Astrocyte of the cerebellum (primary cell): ENCODE measurements around the gene ARID1B.

Experiments used
- DNase-seq: peaks from one replicate; pipeline ENCODE4 v3.0.0-alpha.2; 2011; ENCODE audit warnings: low read depth
- H3K4me3 ChIP-seq: 2 replicates; pipeline ENCODE4 v1.5.1; 2011; ENCODE audit warnings: mild to moderate bottlenecking, low read depth, low read length, moderate library complexity
- in situ Hi-C: cut with HindIII; loops from 2 replicates; pipeline ENCODE4 v1.10.0; 2017; ENCODE audit warnings: low sequenced_read_pairs
- TF ChIP-seq, protein P1 (sequence below): IDR thresholded peaks from 2 replicates; pipeline ENCODE4 v1.5.1; 2012; ENCODE audit warnings: low read length, low read depth, moderate library complexity, mild to moderate bottlenecking; ENCODE audit errors: missing control alignments

Gene ARID1B

GRCh38 chr6:156760377-156760776 lies 16.8 kb upstream of the ARID1B start:
- H3K4me3 ChIP-seq, result no peak overlapping the region
- DNase-seq, result no peak
- in situ Hi-C loops, result no loop called here
- TF ChIP-seq, protein P1, sequence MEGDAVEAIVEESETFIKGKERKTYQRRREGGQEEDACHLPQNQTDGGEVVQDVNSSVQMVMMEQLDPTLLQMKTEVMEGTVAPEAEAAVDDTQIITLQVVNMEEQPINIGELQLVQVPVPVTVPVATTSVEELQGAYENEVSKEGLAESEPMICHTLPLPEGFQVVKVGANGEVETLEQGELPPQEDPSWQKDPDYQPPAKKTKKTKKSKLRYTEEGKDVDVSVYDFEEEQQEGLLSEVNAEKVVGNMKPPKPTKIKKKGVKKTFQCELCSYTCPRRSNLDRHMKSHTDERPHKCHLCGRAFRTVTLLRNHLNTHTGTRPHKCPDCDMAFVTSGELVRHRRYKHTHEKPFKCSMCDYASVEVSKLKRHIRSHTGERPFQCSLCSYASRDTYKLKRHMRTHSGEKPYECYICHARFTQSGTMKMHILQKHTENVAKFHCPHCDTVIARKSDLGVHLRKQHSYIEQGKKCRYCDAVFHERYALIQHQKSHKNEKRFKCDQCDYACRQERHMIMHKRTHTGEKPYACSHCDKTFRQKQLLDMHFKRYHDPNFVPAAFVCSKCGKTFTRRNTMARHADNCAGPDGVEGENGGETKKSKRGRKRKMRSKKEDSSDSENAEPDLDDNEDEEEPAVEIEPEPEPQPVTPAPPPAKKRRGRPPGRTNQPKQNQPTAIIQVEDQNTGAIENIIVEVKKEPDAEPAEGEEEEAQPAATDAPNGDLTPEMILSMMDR, result no peak

GRCh38 chr6:156762547-156762946 lies 14.6 kb upstream of the ARID1B start:
- no peak for DNase-seq
- in situ Hi-C loops, result no loop called here
- no peak overlapping the region for H3K4me3 ChIP-seq
- TF ChIP-seq, protein P1, result no peak

GRCh38 chr6:156765117-156765516 lies 12.1 kb upstream of the ARID1B start:
- H3K4me3 ChIP-seq, result no peak overlapping the region
- DNase-seq, result no peak
- TF ChIP-seq, protein P1, result no peak
- in situ Hi-C loops, result no loop called here

GRCh38 chr6:156767603-156768467 lies 9.3 kb upstream of the ARID1B start:
- in situ Hi-C loops, result no loop called here
- DNase-seq, result no peak
- TF ChIP-seq, protein P1, result no peak
- no peak overlapping the region for H3K4me3 ChIP-seq

- DNase-seq, result no peak
- in situ Hi-C loops, result no loop called here
- no peak overlapping the region for H3K4me3 ChIP-seq
- TF ChIP-seq, protein P1, result no peak
These were observed 6.1 kb upstream of the ARID1B start for GRCh38 chr6:156771047-156771446.

GRCh38 chr6:156771761-156772160 lies 5.4 kb upstream of the ARID1B start:
- no peak overlapping the region for H3K4me3 ChIP-seq
- TF ChIP-seq, protein P1, result no peak
- no peak for DNase-seq
- in situ Hi-C loops, result no loop called here
